ENCODE results near the gene DDC. TPM values are rescaled to one million over a fixed set of nuclear protein-coding genes. Genes with fewer than 3 reads are reported as not detected.

The DDC gene
- total RNA-seq, 2 donors from 2014 or later: 6.6 to 17.1 TPM

GRCh38 chr7:50599385-50599784 is 34.2 kb upstream of the DDC start:
- DNase-seq (no peak), ATAC-seq (no peak)
- Histone ChIP-seq H3K9me3 (no peaks in the 10 kb centered on the region), H3K27me3 (no peaks in the 10 kb centered on the region), H3K27ac (no peak overlapping the region), H3K4me3 (no peak overlapping the region), H3K36me3 (replicated peaks in 1 of 2; ENCODE audit: insufficient read depth in 1 of 2, low read depth in 2 of 2) (peaks cover 18 to 40% of the 10 kb centered on the region in 2 donors), H3K4me1 (no peaks in the 10 kb centered on the region)
- TF ChIP-seq POLR2A (IDR thresholded peaks at IDR 0.05): no peak
- TF ChIP-seq CTCF (IDR thresholded peaks at IDR 0.05): no peak
- intact Hi-C loops (cut with DNase I): loop anchor here (10.0 kb wide), 1 partner anchor 125 kb away; no protein-coding TSS in a partner anchor
- 82 to 84% methylated on average over 12 of the region's 12 CpGs for WGBS, 2 donors

GRCh38 chr7:50598460-50599343 is 33.5 kb upstream of the DDC start:
- peaks cover 18 to 38% of the 10 kb centered on the region in 2 donors for H3K36me3 ChIP-seq (replicated peaks in 1 of 2; ENCODE audit: insufficient read depth in 1 of 2, low read depth in 2 of 2)
- no peak overlapping the region for H3K27ac ChIP-seq
- H3K9me3 ChIP-seq: no peaks in the 10 kb centered on the region
- TF ChIP-seq POLR2A (IDR thresholded peaks at IDR 0.05) (no peak), CTCF (IDR thresholded peaks at IDR 0.05) (no peak)
- no peaks in the 10 kb centered on the region for H3K4me1 ChIP-seq
- H3K27me3 ChIP-seq: no peaks in the 10 kb centered on the region
- 79 to 80% methylated on average over 18 of the region's 18 CpGs for WGBS, 2 donors
- no peak for DNase-seq
- H3K4me3 ChIP-seq: no peak overlapping the region
- intact Hi-C loops (cut with DNase I): loop anchor here (10.0 kb wide), 1 partner anchor 124 kb away; no protein-coding TSS in a partner anchor
- no peak for ATAC-seq

GRCh38 chr7:50596484-50596883 is 31.3 kb upstream of the DDC start:
- intact Hi-C loops (cut with DNase I): loop anchor here (10.0 kb wide), 1 partner anchor 122 kb away; no protein-coding TSS in a partner anchor
- Histone ChIP-seq H3K36me3 (replicated peaks in 1 of 2; ENCODE audit: insufficient read depth in 1 of 2, low read depth in 2 of 2) (peaks cover 8 to 47% of the 10 kb centered on the region in 2 donors), H3K27ac (no peak overlapping the region), H3K9me3 (no peaks in the 10 kb centered on the region), H3K4me3 (no peak overlapping the region), H3K27me3 (no peaks in the 10 kb centered on the region), H3K4me1 (no peaks in the 10 kb centered on the region)
- DNase-seq (no peak), ATAC-seq (no peak)
- 80 to 82% methylated on average over 4 of the region's 4 CpGs for WGBS, 2 donors
- TF ChIP-seq POLR2A (IDR thresholded peaks at IDR 0.05) (no peak), CTCF (IDR thresholded peaks at IDR 0.05) (no peak)

- no peaks in the 10 kb centered on the region for H3K4me1 ChIP-seq
- H3K9me3 ChIP-seq: no peaks in the 10 kb centered on the region
- peaks cover 8 to 42% of the 10 kb centered on the region in 2 donors for H3K36me3 ChIP-seq (replicated peaks in 1 of 2; ENCODE audit: insufficient read depth in 1 of 2, low read depth in 2 of 2)
- peak in 6 of 7 experiments; percentile 19 to 71 (median 56) for TF ChIP-seq CTCF (IDR thresholded peaks at IDR 0.05)
- no peak for TF ChIP-seq POLR2A (IDR thresholded peaks at IDR 0.05)
- peak in 2 of 4 donors; percentile 49 to 52 for DNase-seq
- no peaks in the 10 kb centered on the region for H3K27me3 ChIP-seq
- no peak overlapping the region for H3K27ac ChIP-seq
- H3K4me3 ChIP-seq: no peak overlapping the region
- intact Hi-C loops (cut with DNase I): loop anchor here (10.0 kb wide), 1 partner anchor 121 kb away; no protein-coding TSS in a partner anchor
- 66 to 69% methylated on average over 5 of the region's 5 CpGs for WGBS, 2 donors
- ATAC-seq: peak; percentile 60
Observed at GRCh38 chr7:50595491-50596102, 30.4 kb upstream of the DDC start.
